ENCODE data around the gene CUL1.

Gene CUL1

GRCh38 chr7:148789220-148789619 lies 90.5 kb downstream of the CUL1 start:
- TF ChIP-seq EP300 (IDR thresholded peaks at IDR 0.05; ENCODE audit: borderline replicate concordance): no peak
- no peak for TF ChIP-seq TCF12 (IDR thresholded peaks at IDR 0.05; ENCODE audit: low read depth)
- TF ChIP-seq RAD21 (IDR thresholded peaks at IDR 0.05; ENCODE audit: low read depth): no peak
- TF ChIP-seq ZBTB7A (IDR thresholded peaks at IDR 0.05; ENCODE audit: low read depth): no peak
- no peak for TF ChIP-seq CREB1 (IDR thresholded peaks at IDR 0.05; ENCODE audit: low read depth)
- TF ChIP-seq TEAD4 (IDR thresholded peaks at IDR 0.05): no peak
- TF ChIP-seq YY1 (IDR thresholded peaks at IDR 0.05; ENCODE audit: low read depth): no peak
- TF ChIP-seq USF1 (IDR thresholded peaks at IDR 0.05): no peak
- no peak for TF ChIP-seq CEBPB (IDR thresholded peaks at IDR 0.05)
- TF ChIP-seq, protein P1, sequence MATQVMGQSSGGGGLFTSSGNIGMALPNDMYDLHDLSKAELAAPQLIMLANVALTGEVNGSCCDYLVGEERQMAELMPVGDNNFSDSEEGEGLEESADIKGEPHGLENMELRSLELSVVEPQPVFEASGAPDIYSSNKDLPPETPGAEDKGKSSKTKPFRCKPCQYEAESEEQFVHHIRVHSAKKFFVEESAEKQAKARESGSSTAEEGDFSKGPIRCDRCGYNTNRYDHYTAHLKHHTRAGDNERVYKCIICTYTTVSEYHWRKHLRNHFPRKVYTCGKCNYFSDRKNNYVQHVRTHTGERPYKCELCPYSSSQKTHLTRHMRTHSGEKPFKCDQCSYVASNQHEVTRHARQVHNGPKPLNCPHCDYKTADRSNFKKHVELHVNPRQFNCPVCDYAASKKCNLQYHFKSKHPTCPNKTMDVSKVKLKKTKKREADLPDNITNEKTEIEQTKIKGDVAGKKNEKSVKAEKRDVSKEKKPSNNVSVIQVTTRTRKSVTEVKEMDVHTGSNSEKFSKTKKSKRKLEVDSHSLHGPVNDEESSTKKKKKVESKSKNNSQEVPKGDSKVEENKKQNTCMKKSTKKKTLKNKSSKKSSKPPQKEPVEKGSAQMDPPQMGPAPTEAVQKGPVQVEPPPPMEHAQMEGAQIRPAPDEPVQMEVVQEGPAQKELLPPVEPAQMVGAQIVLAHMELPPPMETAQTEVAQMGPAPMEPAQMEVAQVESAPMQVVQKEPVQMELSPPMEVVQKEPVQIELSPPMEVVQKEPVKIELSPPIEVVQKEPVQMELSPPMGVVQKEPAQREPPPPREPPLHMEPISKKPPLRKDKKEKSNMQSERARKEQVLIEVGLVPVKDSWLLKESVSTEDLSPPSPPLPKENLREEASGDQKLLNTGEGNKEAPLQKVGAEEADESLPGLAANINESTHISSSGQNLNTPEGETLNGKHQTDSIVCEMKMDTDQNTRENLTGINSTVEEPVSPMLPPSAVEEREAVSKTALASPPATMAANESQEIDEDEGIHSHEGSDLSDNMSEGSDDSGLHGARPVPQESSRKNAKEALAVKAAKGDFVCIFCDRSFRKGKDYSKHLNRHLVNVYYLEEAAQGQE (IDR thresholded peaks at IDR 0.05; ENCODE audit: low read depth): no peak
- TF ChIP-seq, protein P2, sequence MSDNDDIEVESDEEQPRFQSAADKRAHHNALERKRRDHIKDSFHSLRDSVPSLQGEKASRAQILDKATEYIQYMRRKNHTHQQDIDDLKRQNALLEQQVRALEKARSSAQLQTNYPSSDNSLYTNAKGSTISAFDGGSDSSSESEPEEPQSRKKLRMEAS (IDR thresholded peaks at IDR 0.05): no peak
- no peak for TF ChIP-seq FOXM1 (IDR thresholded peaks at IDR 0.05; ENCODE audit: borderline replicate concordance, low read depth)
- TF ChIP-seq NFIC (IDR thresholded peaks at IDR 0.05): no peak

DNA sequence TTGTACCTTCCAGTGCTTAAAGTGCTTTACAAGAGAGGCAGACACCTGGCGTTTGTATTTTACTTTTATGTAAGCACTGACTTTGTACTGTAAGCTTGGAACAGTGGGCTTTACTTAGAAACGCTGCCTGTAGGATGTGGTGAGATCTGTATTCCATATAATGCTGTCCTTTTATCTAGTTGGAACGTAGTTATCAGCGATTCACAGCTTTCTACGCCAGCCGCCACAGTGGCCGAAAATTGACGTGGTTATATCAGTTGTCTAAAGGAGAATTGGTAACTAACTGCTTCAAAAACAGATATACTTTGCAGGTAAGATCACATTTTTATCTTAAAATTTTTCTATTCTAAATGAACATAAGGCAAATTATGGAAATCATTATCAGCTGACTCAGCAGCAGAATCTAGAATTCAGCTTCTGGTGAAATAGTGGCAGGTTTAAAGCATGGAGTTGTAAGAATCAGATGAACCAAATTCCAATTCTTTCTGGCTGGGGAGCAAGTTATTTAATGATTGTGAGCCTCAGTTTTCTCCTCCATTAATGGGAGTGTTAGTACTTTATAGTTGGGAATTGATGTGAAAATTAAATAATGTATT lies 91.5 kb downstream of the CUL1 start:
- TF ChIP-seq TCF12 (IDR thresholded peaks at IDR 0.05; ENCODE audit: low read depth) (no peak), ZBTB7A (IDR thresholded peaks at IDR 0.05; ENCODE audit: low read depth) (no peak), TEAD4 (IDR thresholded peaks at IDR 0.05) (no peak), EP300 (IDR thresholded peaks at IDR 0.05; ENCODE audit: borderline replicate concordance) (no peak), FOXM1 (IDR thresholded peaks at IDR 0.05; ENCODE audit: borderline replicate concordance, low read depth) (no peak), NFIC (IDR thresholded peaks at IDR 0.05) (no peak), RAD21 (IDR thresholded peaks at IDR 0.05; ENCODE audit: low read depth) (no peak), TAF1 (IDR thresholded peaks at IDR 0.05; ENCODE audit: low read depth) (no peak), EGR1 (IDR thresholded peaks at IDR 0.05) (no peak), CREB1 (IDR thresholded peaks at IDR 0.05; ENCODE audit: low read depth) (no peak), USF1 (IDR thresholded peaks at IDR 0.05) (no peak), YY1 (IDR thresholded peaks at IDR 0.05; ENCODE audit: low read depth) (no peak), CEBPB (IDR thresholded peaks at IDR 0.05) (no peak)
- TF ChIP-seq, protein P2 (IDR thresholded peaks at IDR 0.05): no peak
- TF ChIP-seq, protein P1 (IDR thresholded peaks at IDR 0.05; ENCODE audit: low read depth): no peak

DNA sequence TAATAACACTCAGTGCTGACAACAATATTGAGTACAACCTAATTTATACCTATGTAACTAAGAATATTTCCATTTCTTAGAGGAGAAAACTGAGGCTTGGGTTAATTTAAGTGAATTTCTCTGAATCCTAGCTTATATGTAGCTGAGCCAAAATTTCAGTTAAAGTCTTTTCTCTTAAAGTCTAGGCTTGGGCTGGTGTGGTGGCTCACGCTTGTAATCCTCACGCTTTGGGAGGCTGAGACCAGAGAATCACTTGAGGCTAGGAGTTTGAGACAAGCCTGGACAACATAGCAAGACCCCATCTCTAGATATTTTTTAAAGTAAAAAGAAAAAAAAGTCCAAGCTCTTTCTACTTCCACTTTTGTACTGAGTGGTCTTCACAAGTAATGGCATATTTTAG lies 92.1 kb downstream of the CUL1 start:
- TF ChIP-seq EP300 (IDR thresholded peaks at IDR 0.05; ENCODE audit: borderline replicate concordance): no peak
- no peak for TF ChIP-seq TCF12 (IDR thresholded peaks at IDR 0.05; ENCODE audit: low read depth)
- TF ChIP-seq RAD21 (IDR thresholded peaks at IDR 0.05; ENCODE audit: low read depth): no peak
- TF ChIP-seq FOXM1 (IDR thresholded peaks at IDR 0.05; ENCODE audit: borderline replicate concordance, low read depth): no peak
- no peak for TF ChIP-seq EGR1 (IDR thresholded peaks at IDR 0.05)

DNA sequence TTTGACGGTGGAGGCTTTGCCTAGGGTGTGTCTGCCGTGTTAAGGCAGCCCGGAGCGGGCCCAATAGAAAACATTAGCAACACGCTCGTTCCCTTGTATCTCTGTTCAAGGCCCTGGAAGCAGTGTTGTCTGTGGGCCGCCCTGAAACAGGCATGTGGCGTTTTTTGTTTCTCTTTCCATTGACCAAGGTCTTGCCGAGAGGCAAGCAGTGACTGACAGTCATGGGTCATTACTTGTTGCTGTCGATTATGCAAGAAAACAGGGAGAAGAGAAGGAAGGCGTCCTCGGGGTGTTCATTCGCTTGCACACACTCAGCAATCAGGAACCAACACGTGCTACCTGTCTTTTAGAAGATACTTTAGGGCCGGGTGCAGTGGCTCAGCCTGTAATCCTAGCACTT lies 92.8 kb downstream of the CUL1 start:
- no peak for TF ChIP-seq USF1 (IDR thresholded peaks at IDR 0.05)
- no peak for TF ChIP-seq RAD21 (IDR thresholded peaks at IDR 0.05; ENCODE audit: low read depth)
- TF ChIP-seq, protein P2 (IDR thresholded peaks at IDR 0.05): no peak
- no peak for TF ChIP-seq ZBTB7A (IDR thresholded peaks at IDR 0.05; ENCODE audit: low read depth)
- no peak for TF ChIP-seq TAF1 (IDR thresholded peaks at IDR 0.05; ENCODE audit: low read depth)
- TF ChIP-seq NFIC (IDR thresholded peaks at IDR 0.05): no peak
- TF ChIP-seq EGR1 (IDR thresholded peaks at IDR 0.05): no peak

DNA sequence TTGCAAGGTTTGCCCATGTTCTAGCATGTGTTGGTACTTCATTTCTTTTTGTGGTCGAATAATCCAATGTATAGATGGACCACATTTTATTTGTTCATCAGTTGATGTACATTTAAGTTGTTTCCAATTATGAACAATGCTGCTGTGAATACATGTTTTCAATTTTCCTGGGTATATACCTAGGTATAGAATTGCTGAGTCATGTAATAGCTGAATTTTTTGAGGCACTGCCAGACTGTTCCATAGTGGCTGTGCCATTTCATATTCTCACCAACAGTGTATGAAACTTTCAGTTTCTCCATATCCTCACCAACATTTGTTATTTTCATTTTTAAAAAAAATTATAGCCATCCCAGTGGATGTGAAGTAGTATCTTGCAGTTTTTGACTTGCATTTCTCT lies 94.9 kb downstream of the CUL1 start:
- TF ChIP-seq CREB1 (IDR thresholded peaks at IDR 0.05; ENCODE audit: low read depth) (no peak), TAF1 (IDR thresholded peaks at IDR 0.05; ENCODE audit: low read depth) (no peak), TCF12 (IDR thresholded peaks at IDR 0.05; ENCODE audit: low read depth) (no peak), FOXM1 (IDR thresholded peaks at IDR 0.05; ENCODE audit: borderline replicate concordance, low read depth) (no peak), CEBPB (IDR thresholded peaks at IDR 0.05) (no peak), RAD21 (IDR thresholded peaks at IDR 0.05; ENCODE audit: low read depth) (no peak), YY1 (IDR thresholded peaks at IDR 0.05; ENCODE audit: low read depth) (no peak), TEAD4 (IDR thresholded peaks at IDR 0.05) (no peak), EGR1 (IDR thresholded peaks at IDR 0.05) (no peak), ZBTB7A (IDR thresholded peaks at IDR 0.05; ENCODE audit: low read depth) (no peak)
